H1 (cell line): Measurements from ENCODE around the gene PSMD6. TPM values are rescaled to one million over a fixed set of nuclear protein-coding genes. Genes with fewer than 3 reads are reported as not detected.

Experiments
- CTCF ChIA-PET: fragments of 300-600 bp; sonication (Branson Sonifier 250); formaldehyde crosslinking; loops from one replicate; lab custom pipeline; 2021; ENCODE audit not compliant: partially characterized antibody; lab: Charles Lee
- POLR2A ChIA-PET: fragments of 300-600 bp; sonication (Branson Sonifier 250); formaldehyde crosslinking; loops from one replicate; lab custom pipeline; 2021; ENCODE audit warnings: inconsistent platforms; ENCODE audit not compliant: partially characterized antibody; lab: Charles Lee
- DNase-seq, 2 experiments: peaks; one replicate each; pipeline versions ENCODE4 v3.0.0 to v3.0.0-alpha.2; 2010 to 2022; ENCODE audit warnings: low spot score in 2 of 2, low read depth in 1 of 2, mixed read lengths in 1 of 2
- FAIRE-seq: peaks from 2 replicates; lab custom pipeline; 2011; peaks lifted over from hg19 to GRCh38; lab: Jason Lieb, UNC
- H2AFZ ChIP-seq: 2 replicates; pipeline ENCODE4 v1.8.1; 2012; ENCODE audit warnings: low read length, inconsistent platforms
- H2AK5ac ChIP-seq: 2 replicates; pipeline ENCODE4 v1.6.1; 2013; ENCODE audit warnings: low read depth, low read length
- H2BK120ac ChIP-seq: replicated peaks from 2 replicates; pipeline ENCODE3; 2013; ENCODE audit warnings: low read depth, low read length, inconsistent platforms
- H2BK12ac ChIP-seq: 2 replicates; pipeline ENCODE4 v1.6.1; 2013; ENCODE audit warnings: low read depth, low read length
- H2BK15ac ChIP-seq: 2 replicates; pipeline ENCODE4 v1.6.1; 2013; ENCODE audit warnings: low read length
- H2BK20ac ChIP-seq: 2 replicates; pipeline ENCODE4 v1.6.1; 2013; ENCODE audit warnings: low read length
- H2BK5ac ChIP-seq: 2 replicates; pipeline ENCODE4 v1.6.1; 2013; ENCODE audit warnings: low read depth, low read length
- H3K14ac ChIP-seq: 2 replicates; pipeline ENCODE4 v1.6.1; 2013; ENCODE audit warnings: inconsistent platforms; ENCODE audit not compliant: insufficient read length
- H3K18ac ChIP-seq: 2 replicates; pipeline ENCODE4 v1.6.1; 2013; ENCODE audit warnings: low read length; ENCODE audit errors: extremely low read depth
- H3K23ac ChIP-seq: 2 replicates; pipeline ENCODE4 v1.6.1; 2013; ENCODE audit warnings: inconsistent platforms; ENCODE audit not compliant: insufficient read length
- H3K23me2 ChIP-seq: 2 replicates; pipeline ENCODE4 v1.6.1; 2013; ENCODE audit warnings: low read depth, low read length
- H3K27ac ChIP-seq: 2 replicates; pipeline ENCODE4 v1.6.1; 2011; ENCODE audit warnings: low read depth, low read length, inconsistent platforms
- H3K27me3 ChIP-seq, 4 experiments: replicated peaks in 1 of 4; 1 replicate in 1 of 4; 2 replicates in 3 of 4; pipeline versions ENCODE4 v1.6.1 to v1.8.1; 2011 to 2013; ENCODE audit warnings: low read length in 3 of 4, mild to moderate bottlenecking in 3 of 4, inconsistent platforms in 2 of 4, mixed read lengths in 2 of 4, moderate library complexity in 1 of 4; ENCODE audit not compliant: control insufficient read depth in 3 of 4, insufficient read depth in 3 of 4; ENCODE audit errors: extremely low read depth in 1 of 4
- H3K36me3 ChIP-seq, 4 experiments: 2 replicates each; pipeline versions ENCODE4 v1.6.1 to v1.8.1; 2011 to 2013; ENCODE audit warnings: mild to moderate bottlenecking in 4 of 4, low read length in 3 of 4, moderate library complexity in 2 of 4, control low read depth in 1 of 4, inconsistent platforms in 1 of 4; ENCODE audit not compliant: insufficient read depth in 4 of 4, control insufficient read depth in 2 of 4
- H3K4ac ChIP-seq: replicated peaks from 2 replicates; pipeline ENCODE3; 2013; ENCODE audit warnings: low read length, low read depth, mixed read lengths, inconsistent platforms; ENCODE audit not compliant: insufficient read length
- H3K4me1 ChIP-seq, 4 experiments: replicated peaks in 1 of 4; 1 replicate in 1 of 4; 2 replicates in 3 of 4; pipeline versions ENCODE4 v1.6.1 to v1.8.1; 2011 to 2013; ENCODE audit warnings: low read length in 3 of 4, inconsistent platforms in 2 of 4, mixed read lengths in 1 of 4; ENCODE audit not compliant: insufficient read depth in 4 of 4, control insufficient read depth in 3 of 4
- H3K4me2 ChIP-seq, 2 experiments: 2 replicates each; pipeline versions ENCODE4 v1.6.1 to v1.8.1; 2011 to 2013; ENCODE audit warnings: low read depth in 2 of 2, low read length in 2 of 2, control low read depth in 1 of 2, inconsistent platforms in 1 of 2, mild to moderate bottlenecking in 1 of 2; ENCODE audit not compliant: insufficient read depth in 1 of 2
- H3K4me3 ChIP-seq, 4 experiments: fragments of 200-600, 300-600 bp in 1 of 4; sonication (generic), shearing (Covaris generic), sonication (Bioruptor Twin) in 1 of 4; 2 replicates each; pipeline versions ENCODE4 v1.5.1 to v1.8.1; 2011 to 2016; ENCODE audit warnings: low read length in 4 of 4, low read depth in 3 of 4, control low read depth in 2 of 4, inconsistent platforms in 2 of 4, mild to moderate bottlenecking in 2 of 4, mixed read lengths in 1 of 4, moderate library complexity in 1 of 4; ENCODE audit not compliant: insufficient read depth in 2 of 4; ENCODE audit errors: extremely low read depth in 1 of 4
- H3K56ac ChIP-seq: replicated peaks from 2 replicates; pipeline ENCODE3; 2013; ENCODE audit warnings: low read depth, mild to moderate bottlenecking, mixed read lengths, low read length, inconsistent platforms; ENCODE audit not compliant: insufficient read length
- H3K79me1 ChIP-seq: 2 replicates; pipeline ENCODE4 v1.6.1; 2013; ENCODE audit warnings: low read depth, low read length, control low read depth
- H3K79me2 ChIP-seq, 2 experiments: 2 replicates each; pipeline versions ENCODE4 v1.6.1 to v1.8.1; 2012 to 2013; ENCODE audit warnings: low read length in 2 of 2, mild to moderate bottlenecking in 2 of 2, inconsistent platforms in 1 of 2; ENCODE audit not compliant: insufficient read depth in 2 of 2, control insufficient read depth in 1 of 2
- H3K9ac ChIP-seq, 4 experiments: replicated peaks in 1 of 4; 1 replicate in 1 of 4; 2 replicates in 3 of 4; pipeline versions ENCODE4 v1.6.1 to v1.8.1; 2011 to 2013; ENCODE audit warnings: low read depth in 3 of 4, low read length in 3 of 4, control low read depth in 2 of 4, mild to moderate bottlenecking in 2 of 4, moderate library complexity in 2 of 4, inconsistent platforms in 1 of 4; ENCODE audit errors: extremely low read depth in 1 of 4
- H3K9me3 ChIP-seq, 2 experiments: 2 replicates each; pipeline versions ENCODE4 v1.6.1 to v1.8.1; 2012 to 2013; ENCODE audit warnings: mild to moderate bottlenecking in 2 of 2, moderate library complexity in 2 of 2, control low read depth in 1 of 2, inconsistent platforms in 1 of 2, low read depth in 1 of 2, low read length in 1 of 2, mixed read lengths in 1 of 2; ENCODE audit not compliant: insufficient read depth in 2 of 2
- H4K20me1 ChIP-seq, 2 experiments: replicated peaks in 1 of 2; 2 replicates each; pipeline versions ENCODE3 to v1.8.1; 2011 to 2013; ENCODE audit warnings: inconsistent platforms in 2 of 2, low read length in 2 of 2, mild to moderate bottlenecking in 1 of 2; ENCODE audit not compliant: insufficient read depth in 2 of 2, control insufficient read depth in 1 of 2
- H4K5ac ChIP-seq: 2 replicates; pipeline ENCODE4 v1.6.1; 2013; ENCODE audit warnings: low read length, low read depth, mixed read lengths, inconsistent platforms; ENCODE audit not compliant: insufficient read length
- H4K8ac ChIP-seq: 2 replicates; pipeline ENCODE4 v1.8.0; 2013; ENCODE audit warnings: mild to moderate bottlenecking, moderate library complexity, low read length, inconsistent platforms; ENCODE audit not compliant: insufficient read depth; ENCODE audit errors: extremely low read depth
- H4K91ac ChIP-seq: replicated peaks from 2 replicates; pipeline ENCODE3; 2013; ENCODE audit warnings: low read length, mixed read lengths, inconsistent platforms; ENCODE audit not compliant: insufficient read length
- BCL11A ChIP-seq, 2 experiments: IDR thresholded peaks; one replicate each; pipeline ENCODE4 v1.6.1; 2011; ENCODE audit warnings: low read depth in 2 of 2, low read length in 2 of 2, mild to moderate bottlenecking in 2 of 2
- BRCA1 ChIP-seq: IDR thresholded peaks from 2 replicates; pipeline ENCODE4 v1.6.1; 2012; ENCODE audit warnings: low read depth, low read length, improper control_type of control experiment
- CBX5 ChIP-seq: fragments of 300-800, 300-1000 bp; sonication (generic); IDR thresholded peaks from 2 replicates; pipeline ENCODE4 v1.7.1; 2016; ENCODE audit warnings: antibody characterized with exemption, low read length, low read depth
- CEBPB ChIP-seq: IDR thresholded peaks from 2 replicates; pipeline ENCODE4 v1.6.1; 2012; ENCODE audit warnings: low read depth, low read length
- CTBP2 ChIP-seq: IDR thresholded peaks from 2 replicates; pipeline ENCODE4 v1.7.0; 2011; ENCODE audit warnings: borderline replicate concordance, mild to moderate bottlenecking, moderate library complexity, mixed read lengths, low read length; ENCODE audit not compliant: insufficient read depth, insufficient read length
- EP300 ChIP-seq, 2 experiments: IDR thresholded peaks; 1 replicate in 1 of 2; 2 replicates in 1 of 2; pipeline ENCODE4 v1.6.1; 2011 to 2012; ENCODE audit warnings: low read depth in 2 of 2, low read length in 2 of 2, mild to moderate bottlenecking in 2 of 2, borderline replicate concordance in 1 of 2, inconsistent platforms in 1 of 2, moderate library complexity in 1 of 2
- HDAC6 ChIP-seq: IDR thresholded peaks from one replicate; pipeline ENCODE4 v1.7.1; 2012; ENCODE audit warnings: low read depth, mild to moderate bottlenecking, inconsistent platforms, low read length, moderate library complexity
- JUND ChIP-seq: IDR thresholded peaks from 2 replicates; pipeline ENCODE4 v1.6.1; 2011; ENCODE audit warnings: mild to moderate bottlenecking, improper control_type of control experiment, low read length
- NANOG ChIP-seq: IDR thresholded peaks from 2 replicates; pipeline ENCODE4 v1.6.1; 2011; ENCODE audit warnings: low read length, low read depth, mild to moderate bottlenecking, inconsistent platforms; ENCODE audit not compliant: insufficient read depth, poor library complexity, severe bottlenecking
- SIN3A ChIP-seq, 2 experiments: IDR thresholded peaks in 1 of 2; conservative IDR thresholded peaks in 1 of 2; 2 replicates each; pipeline ENCODE4 v1.6.1; 2011 to 2012; ENCODE audit warnings: low read length in 2 of 2, improper control_type of control experiment in 1 of 2, low read depth in 1 of 2, mild to moderate bottlenecking in 1 of 2
- YY1 ChIP-seq: IDR thresholded peaks from 2 replicates; pipeline ENCODE4 v1.6.1; 2011; ENCODE audit warnings: low read depth, mild to moderate bottlenecking, low read length
- WGBS, 2 experiments: shearing (Covaris generic) in 1 of 2; methylation state at CpG; one replicate each; pipeline versions ENCODE4 v1.1.6 to v1.1.7; 2013 to 2015; ENCODE audit warnings: low lambda C conversion rate in 2 of 2, mixed read lengths in 2 of 2, inconsistent platforms in 1 of 2, low coverage in 1 of 2, missing lambda C conversion rate in 1 of 2; ENCODE audit not compliant: insufficient replicate concordance in 2 of 2, insufficient coverage in 1 of 2, insufficient read length in 1 of 2; ENCODE audit errors: extremely low coverage in 1 of 2, missing lambda C conversion rate in 1 of 2; 5-methylcytosine and 5-hydroxymethylcytosine counted together
- polyA plus RNA-seq, 7 experiments: library from polyadenylated mRNA; depleted of rRNA in 3 of 7; stranded (reverse) in 5 of 7; unstranded in 2 of 7; fragments of >200 nt in 5 of 7; fragments of 200-250 nt in 2 of 7; gene quantifications; 1 replicate in 5 of 7; 2 replicates in 1 of 7; 4 replicates in 1 of 7; pipeline versions ENCODE4 v1.2.1 to v1.2.3, GENCODE V29; 2011 to 2013; ENCODE audit warnings: missing spikeins in 2 of 7, mixed read lengths in 2 of 7
- total RNA-seq: library from RNA; stranded (reverse); fragmentation: NEBNext Ultra II Directional; extraction: Animal tissue kit (Norgen Biotek cat#: 25700); gene quantifications from 2 replicates; pipeline ENCODE4 v1.2.1, GENCODE V29; 2021
- TF ChIP-seq, protein P1 (sequence below): IDR thresholded peaks from 2 replicates; pipeline ENCODE4 v1.6.1; 2011; ENCODE audit warnings: low read depth, mild to moderate bottlenecking, low read length; ENCODE audit not compliant: insufficient read depth

The PSMD6 gene
- total and polyA plus RNA-seq, 2 of the 8 experiments (the other 6 are each of a cell fraction or from before 2014, with no cell fraction given): 43.7 to 104 TPM

DNA sequence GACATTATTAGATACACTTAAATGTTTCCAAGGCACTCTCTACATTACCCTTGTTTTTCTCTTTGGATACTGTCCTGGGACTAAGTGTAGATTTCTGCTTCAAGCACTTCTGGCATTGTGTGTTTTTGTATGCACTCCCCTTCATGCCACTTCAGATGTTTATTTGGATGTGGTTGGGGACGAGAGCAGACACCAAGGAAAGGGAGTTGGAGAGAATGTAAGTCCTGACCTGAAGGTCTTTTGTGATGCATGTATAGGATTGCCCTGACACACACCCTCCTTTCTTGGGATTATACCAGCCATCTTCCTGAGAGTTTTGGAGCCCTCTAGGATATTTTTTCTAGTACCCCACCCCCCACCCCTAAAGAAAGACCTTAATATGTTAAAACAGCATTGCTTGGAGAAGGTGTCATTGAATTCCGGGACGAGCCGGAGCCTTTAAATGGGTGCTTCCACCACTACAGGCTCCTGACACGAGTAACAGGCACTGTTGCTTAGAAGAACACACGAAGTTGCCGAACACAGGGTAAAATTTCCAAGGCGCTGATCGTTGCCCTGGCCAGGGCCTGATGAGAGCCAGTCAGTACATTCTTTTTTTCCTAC is 22.7 kb downstream of the PSMD6 start:
- H3K4me2 ChIP-seq: peak overlapping the region in 1 of 2 experiments; percentile 24; a peak in 1 of 4 replicates
- no peaks in the 10 kb centered on the region for H3K23me2 ChIP-seq
- H4K5ac ChIP-seq: no peak overlapping the region
- H4K91ac ChIP-seq: no peak overlapping the region
- no peak overlapping the region for H2BK12ac ChIP-seq
- ChIA-PET CTCF (no interaction called here), POLR2A (interaction anchor here (0.6 kb wide), 1 partner anchor 10 kb away, joined by 3 read pairs; no protein-coding TSS in a partner anchor)
- no peak overlapping the region for H2AFZ ChIP-seq
- WGBS, 2 experiments: 74% methylated on average over 9 of the region's 9 CpGs; no CpG with 5 or more reads in 1 of the 2 experiments
- no peak overlapping the region for H3K4ac ChIP-seq
- H3K27me3 ChIP-seq: no peaks in the 10 kb centered on the region
- no peak for FAIRE-seq
- no peak overlapping the region for H3K14ac ChIP-seq
- no peaks in the 10 kb centered on the region for H3K9me3 ChIP-seq
- H3K27ac ChIP-seq: no peak overlapping the region
- no peak overlapping the region for H3K18ac ChIP-seq
- no peak overlapping the region for H2BK20ac ChIP-seq
- H3K36me3 ChIP-seq: peaks cover 3 to 17% (median 12%) of the 10 kb centered on the region in 4 experiments; a peak in 7 of 8 replicates
- no peak overlapping the region for H2BK120ac ChIP-seq
- no peak overlapping the region for H3K56ac ChIP-seq
- no peaks in the 10 kb centered on the region for H3K79me1 ChIP-seq
- H3K4me3 ChIP-seq: 0 out of 8 replicates have a peak overlapping the region, but pooled peaks of 1 of the 4 experiments have one; percentile 23
- DNase-seq: no peak
- peaks cover 3 to 6% (median 5%) of the 10 kb centered on the region in 4 experiments; a peak in 4 of 7 replicates for H3K4me1 ChIP-seq
- no peak overlapping the region for H2BK15ac ChIP-seq
- no peak overlapping the region for H4K8ac ChIP-seq
- H3K9ac ChIP-seq: no peak overlapping the region
- no peak overlapping the region for H3K23ac ChIP-seq
- no peaks in the 10 kb centered on the region for H3K79me2 ChIP-seq
- H2BK5ac ChIP-seq: no peak overlapping the region
- H4K20me1 ChIP-seq: peaks cover 0 to 2% of the 10 kb centered on the region in 2 experiments
- H2AK5ac ChIP-seq: no peak overlapping the region
- TF ChIP-seq SIN3A (conservative IDR thresholded peaks at IDR 0.05 in 1 of 2, IDR thresholded peaks at IDR 0.05 in 1 of 2; ENCODE audit: low read depth in 1 of 2, low read length in 2 of 2): no peak
- TF ChIP-seq, protein P1, sequence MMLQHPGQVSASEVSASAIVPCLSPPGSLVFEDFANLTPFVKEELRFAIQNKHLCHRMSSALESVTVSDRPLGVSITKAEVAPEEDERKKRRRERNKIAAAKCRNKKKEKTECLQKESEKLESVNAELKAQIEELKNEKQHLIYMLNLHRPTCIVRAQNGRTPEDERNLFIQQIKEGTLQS: no peak
- TF ChIP-seq CTBP2: no peak
- no peak for TF ChIP-seq CBX5
- no peak for TF ChIP-seq JUND
- TF ChIP-seq CEBPB: no peak
- no peak for TF ChIP-seq BCL11A (IDR thresholded peaks at IDR 0.05; ENCODE audit: low read depth in 2 of 2, low read length in 2 of 2)
- no peak for TF ChIP-seq HDAC6
- TF ChIP-seq NANOG: no peak
- no peak for TF ChIP-seq YY1
- no peak for TF ChIP-seq BRCA1
- TF ChIP-seq EP300 (IDR thresholded peaks at IDR 0.05; ENCODE audit: borderline replicate concordance in 1 of 2, low read depth in 2 of 2, low read length in 2 of 2): no peak
